ENCODE measurements around the gene DLG1.
"Not testable (repeated sequence)": the region's sequence is repeated elsewhere in the genome, so short reads cannot be mapped to it uniquely, and the experiment has no call there.

Gene DLG1

DNA sequence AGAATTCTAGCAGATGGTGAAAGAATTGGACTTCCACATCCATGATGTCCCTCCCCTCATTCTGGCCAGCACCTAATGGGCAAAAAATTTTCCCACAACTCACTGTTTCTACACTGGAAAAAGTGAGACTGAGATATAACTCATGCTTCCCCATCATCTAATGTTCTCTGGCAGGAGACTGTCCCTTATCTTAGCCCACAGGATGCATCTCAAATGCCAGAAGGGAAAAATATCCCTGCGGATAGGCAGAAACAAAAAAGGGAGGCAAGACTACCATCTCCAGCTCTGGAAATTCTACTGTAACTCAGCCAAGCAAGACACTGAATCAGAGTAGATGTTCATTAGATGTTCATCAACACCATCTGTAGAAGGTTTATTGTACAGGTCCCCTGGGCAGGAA, 58.6 kb downstream of the DLG1 start:
- no peak for DNase-seq

DNA sequence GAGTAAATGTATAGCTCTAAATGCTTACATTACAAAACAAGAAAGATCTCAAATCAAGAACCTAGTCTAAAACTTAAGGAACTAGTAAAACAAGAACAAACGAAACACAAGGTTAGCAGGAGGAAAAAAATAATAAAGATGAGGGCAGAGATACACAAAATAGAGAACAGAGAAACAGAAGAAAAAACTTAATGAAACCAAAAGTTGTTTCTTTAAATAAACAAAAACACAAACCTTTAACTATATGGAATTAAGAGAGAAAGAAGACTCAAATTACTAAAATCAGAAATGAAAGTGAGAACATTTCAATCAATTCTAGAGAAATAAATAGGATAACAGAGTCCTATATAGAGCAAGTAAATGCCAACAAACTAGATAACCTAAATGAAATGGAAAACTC, 59.6 kb downstream of the DLG1 start:
- no peak for DNase-seq

- no peak for DNase-seq
Measured at GRCh38 chr3:197237897-197238296, 60.5 kb downstream of the DLG1 start.

DNA sequence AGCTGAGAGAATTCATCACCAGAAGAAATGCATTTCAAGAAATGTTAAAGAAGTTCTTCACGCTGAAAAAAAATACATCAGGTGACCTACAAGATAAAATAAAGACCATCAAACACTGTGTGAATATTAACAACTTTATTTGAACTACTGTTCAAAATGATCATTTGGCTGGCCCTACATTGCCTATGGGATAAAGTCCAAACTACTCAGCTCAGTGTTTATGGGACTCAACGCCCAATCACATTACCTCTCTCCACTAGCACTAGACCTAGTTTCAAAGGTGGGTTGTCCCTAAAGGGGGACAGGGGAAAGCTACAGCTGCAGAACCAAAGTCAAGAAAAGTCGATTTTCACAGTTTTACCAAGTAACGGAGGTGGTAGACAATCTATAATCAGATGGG, 62.0 kb downstream of the DLG1 start:
- no peak for DNase-seq

GRCh38 chr3:197234947-197235914, 63.2 kb downstream of the DLG1 start:
- no peak for DNase-seq

- no peak for DNase-seq
Measured at GRCh38 chr3:197231321-197231720, 67.1 kb downstream of the DLG1 start.

DNA sequence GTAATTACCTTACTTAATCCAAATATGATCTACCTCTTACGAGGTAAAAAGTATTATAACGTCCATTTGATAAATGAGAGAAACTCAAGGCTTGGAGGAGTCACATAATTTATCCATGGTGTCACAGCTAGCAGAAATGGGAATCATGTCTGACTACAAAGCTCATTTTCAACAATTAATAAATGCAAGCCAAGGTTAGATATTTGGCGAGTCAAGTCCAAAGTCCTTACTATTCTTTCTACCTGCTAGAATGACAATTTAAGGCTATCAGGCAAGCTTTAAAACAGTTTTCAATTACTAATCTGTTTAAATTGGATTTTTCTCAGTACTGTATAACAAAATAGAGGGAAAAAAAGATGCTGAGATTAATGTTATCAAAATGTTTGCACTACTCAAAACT, 68.6 kb downstream of the DLG1 start:
- no peak for DNase-seq

GRCh38 chr3:197229178-197229577, 69.2 kb downstream of the DLG1 start:
- no peak for DNase-seq

GRCh38 chr3:197227780-197228574, 70.4 kb downstream of the DLG1 start:
- no peak for DNase-seq

DNA sequence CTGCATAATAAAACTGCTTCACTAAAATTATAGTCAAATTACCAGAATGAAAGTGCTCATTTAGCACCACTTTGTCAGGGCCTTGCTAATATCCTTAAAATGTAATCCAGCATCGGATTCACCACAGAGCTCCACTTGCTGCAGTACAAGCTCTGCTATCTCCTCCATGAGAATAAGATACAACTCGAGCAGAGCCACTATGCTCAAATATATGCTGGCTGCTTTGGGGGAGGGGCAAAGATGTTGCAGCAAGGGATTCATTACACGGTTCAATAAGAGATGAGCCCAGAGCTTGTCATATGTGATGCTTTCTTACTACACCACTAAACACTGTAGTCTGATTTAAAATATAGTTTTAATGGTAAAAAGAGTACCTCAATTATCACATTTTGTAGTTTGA, 72.2 kb downstream of the DLG1 start:
- no peak for DNase-seq

DNA sequence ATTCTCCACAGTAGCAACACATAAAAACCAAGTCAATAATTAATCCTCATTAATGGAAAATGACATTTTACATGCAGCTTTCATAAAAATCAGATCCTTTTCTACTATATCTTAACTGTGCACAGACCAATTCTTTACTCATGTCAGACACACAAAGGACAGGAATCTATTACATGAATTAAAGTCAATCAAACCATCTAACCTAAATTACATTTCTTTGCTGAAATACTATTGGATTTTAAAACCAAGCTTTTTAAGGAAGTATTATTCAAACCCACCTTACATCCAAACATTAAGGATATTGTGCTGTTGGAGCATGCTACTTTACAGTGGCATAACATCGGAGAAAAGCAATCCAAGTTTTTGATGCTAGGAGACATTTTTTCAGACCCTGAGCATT, 72.8 kb downstream of the DLG1 start:
- DNase-seq, result no peak

DNA sequence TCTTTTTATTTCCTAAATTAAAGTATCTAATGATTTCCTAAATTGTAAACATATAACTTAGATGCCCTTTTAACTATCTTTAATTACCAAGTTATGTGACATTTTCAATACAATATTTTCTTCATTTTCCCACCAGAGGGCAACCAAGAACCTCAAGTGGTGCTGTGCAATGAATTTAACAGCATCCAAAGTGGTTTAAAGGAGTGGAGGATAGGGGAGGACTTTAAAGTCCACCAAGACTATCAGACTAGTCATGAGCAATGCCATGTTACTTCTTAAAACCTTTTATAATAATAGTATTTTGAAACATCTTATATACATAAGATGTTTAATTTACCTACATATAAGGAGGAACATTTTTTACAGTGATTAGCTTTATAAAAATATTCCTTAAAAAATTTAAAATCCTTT, 74.4 kb downstream of the DLG1 start:
- DNase-seq, result no peak

DNA sequence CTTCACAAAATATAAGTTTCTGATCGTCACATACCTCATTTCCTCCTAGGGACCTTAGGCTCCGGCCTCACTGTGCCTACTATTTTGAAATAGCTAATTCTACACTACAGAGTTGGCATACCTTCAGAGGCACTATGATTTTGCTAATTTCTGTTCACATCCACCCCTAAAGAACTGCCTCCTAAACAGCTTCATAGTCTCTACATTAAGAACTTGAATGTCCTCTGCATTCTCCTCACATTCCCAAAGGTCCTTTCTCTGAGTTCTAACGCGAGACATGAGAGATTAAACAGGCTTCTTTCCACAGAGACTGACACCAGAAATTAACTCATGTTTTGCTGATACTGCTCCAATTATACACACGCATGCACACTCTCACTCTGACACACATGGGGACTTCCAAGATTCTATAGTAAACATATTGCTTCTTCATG, 75.5 kb downstream of the DLG1 start:
- DNase-seq, result no peak

- no peak for DNase-seq
Measured at GRCh38 chr3:197219619-197220018, 78.8 kb downstream of the DLG1 start.

DNA sequence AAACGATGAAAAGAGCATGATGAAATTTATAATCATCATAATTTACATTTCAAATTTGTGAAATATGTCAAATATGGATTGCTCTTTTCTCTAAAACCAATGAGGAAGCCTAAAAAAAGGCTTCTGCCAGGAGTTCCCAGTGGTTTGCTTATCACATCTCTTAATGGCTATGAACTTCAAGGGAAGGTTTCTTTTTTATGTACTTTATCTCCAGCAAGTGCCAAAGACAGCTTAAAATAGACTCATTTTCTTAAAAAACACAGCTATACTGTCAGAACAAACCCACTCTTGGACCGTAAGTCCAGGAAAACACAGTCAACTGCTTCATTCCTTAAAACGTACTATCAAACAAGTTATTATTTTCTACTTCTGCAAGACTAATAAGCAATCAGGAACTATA, 80.2 kb downstream of the DLG1 start:
- no peak for DNase-seq

- no peak for DNase-seq
Measured at GRCh38 chr3:197216914-197217313, 81.5 kb downstream of the DLG1 start.

GRCh38 chr3:197216169-197216860, 82.1 kb downstream of the DLG1 start:
- DNase-seq, result no peak

DNA sequence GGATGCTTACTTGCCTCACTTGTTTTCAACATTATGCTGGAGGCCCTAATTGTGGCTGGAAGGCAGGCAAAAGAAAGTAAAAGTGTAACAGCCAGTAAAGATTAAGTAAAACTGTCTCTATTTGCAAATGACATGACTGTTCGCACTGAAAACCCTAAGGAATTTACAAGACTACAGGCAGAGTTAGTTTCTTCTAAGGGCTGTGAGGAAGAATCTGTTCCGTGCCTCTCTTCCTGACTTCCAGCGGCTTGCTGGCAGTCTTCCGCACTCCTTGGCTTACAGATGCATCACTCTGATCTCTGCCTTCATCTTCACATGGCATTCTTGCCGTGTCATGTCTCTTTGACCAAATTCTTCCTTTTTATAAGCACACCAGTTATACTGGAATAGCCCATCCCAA, 86.1 kb downstream of the DLG1 start:
- DNase-seq, result no peak

- DNase-seq, result not testable (repeated sequence)
Measured at GRCh38 chr3:197211698-197212097, 86.7 kb downstream of the DLG1 start.

GRCh38 chr3:197209366-197210260, 88.8 kb downstream of the DLG1 start:
- DNase-seq, result no peak

DNA sequence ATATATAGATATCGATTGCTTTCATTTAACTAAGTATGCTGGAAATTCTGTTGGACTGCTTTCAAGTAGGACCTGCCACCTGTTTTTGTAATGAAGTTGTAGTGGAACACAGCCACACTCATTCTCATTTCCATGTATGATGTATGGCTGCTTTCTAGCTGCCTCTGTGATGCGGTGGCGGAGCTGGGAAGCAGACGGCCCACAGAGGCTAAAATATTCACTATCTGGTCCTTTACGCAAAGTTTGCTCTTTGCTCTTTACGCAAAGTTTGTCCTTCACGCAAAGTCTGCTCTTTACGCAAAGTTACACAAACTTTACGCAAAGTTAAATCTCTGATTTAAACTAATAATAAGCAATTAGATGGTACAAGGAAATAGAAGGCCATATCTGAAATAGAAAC, 91.5 kb downstream of the DLG1 start:
- DNase-seq, result no peak

DNA sequence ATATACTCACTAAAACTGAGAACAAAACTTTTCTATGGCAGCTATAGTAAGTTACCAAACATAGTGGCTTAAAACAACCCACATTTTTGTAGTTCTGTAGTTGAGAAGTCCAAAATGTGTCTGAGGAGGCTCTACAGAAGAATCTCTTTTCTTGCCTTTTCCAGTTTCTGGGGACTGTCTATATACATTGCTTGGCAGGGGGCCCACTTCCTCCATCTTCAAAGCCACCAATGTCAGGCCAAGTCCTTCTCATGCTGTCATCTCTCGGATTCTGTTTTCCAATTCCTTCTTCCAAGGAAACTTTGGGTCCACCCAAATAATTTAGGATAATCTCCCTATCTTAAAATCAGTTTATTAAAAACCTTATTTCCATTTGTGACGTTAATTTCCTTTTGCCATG, 92.7 kb downstream of the DLG1 start:
- no peak for DNase-seq
